AG09319 (cell line): ENCODE results near the gene PLSCR4.

Experiments
- DNase-seq: peaks from one replicate; pipeline ENCODE4 v3.0.0-alpha.2; 2010; ENCODE audit warnings: low read depth; ENCODE audit errors: extremely low read depth
- CTCF ChIP-seq: IDR thresholded peaks from 2 replicates; pipeline ENCODE4 v1.5.1; 2011; ENCODE audit warnings: low read depth, mild to moderate bottlenecking, inconsistent platforms, low read length, moderate library complexity

Gene PLSCR4

GRCh38 chr3:146275476-146275875, 24.6 kb upstream of the PLSCR4 start:
- TF ChIP-seq CTCF, result no peak
- no peak for DNase-seq

GRCh38 chr3:146274833-146275232, 23.9 kb upstream of the PLSCR4 start:
- TF ChIP-seq CTCF, result no peak
- peak; percentile 54 for DNase-seq

- no peak for DNase-seq
- no peak for TF ChIP-seq CTCF
Observed at GRCh38 chr3:146273721-146274407, 23.0 kb upstream of the PLSCR4 start.

GRCh38 chr3:146271180-146271579, 20.3 kb upstream of the PLSCR4 start:
- DNase-seq, result no peak
- TF ChIP-seq CTCF, result no peak

GRCh38 chr3:146269271-146269670, 18.4 kb upstream of the PLSCR4 start:
- no peak for TF ChIP-seq CTCF

GRCh38 chr3:146268535-146269219, 17.8 kb upstream of the PLSCR4 start:
- no peak for DNase-seq
- no peak for TF ChIP-seq CTCF

More at GRCh38 chr3:146269271-146269670, 18.4 kb upstream of the PLSCR4 start:
- DNase-seq, result no peak

- DNase-seq, result no peak
- no peak for TF ChIP-seq CTCF
Observed at GRCh38 chr3:146265720-146266119, 14.8 kb upstream of the PLSCR4 start.
